ENCODE data around the gene CLCN6.

GRCh38 chr1:11858968-11859871 lies 53.2 kb downstream of the CLCN6 start:
- TF ChIP-seq CTCF (IDR thresholded peaks at IDR 0.05), result no peak
- TF ChIP-seq POLR2A (IDR thresholded peaks at IDR 0.05), result no peak
- no peak for TF ChIP-seq POLR2AphosphoS5 (IDR thresholded peaks at IDR 0.05)
